HG02588 (cell line): ENCODE data around the gene ENC1.
A peak's percentile ranks its signal among the peaks of the same experiment; 100 is the strongest.

ENCODE experiments used
- ATAC-seq: cut with Tn5 transposase; IDR thresholded peaks from one replicate; pipeline ENCODE4 v1.9.1; 2021; ENCODE audit warnings: mild to moderate bottlenecking, moderate library complexity; ENCODE audit not compliant: unreplicated experiment

The ENC1 gene

DNA sequence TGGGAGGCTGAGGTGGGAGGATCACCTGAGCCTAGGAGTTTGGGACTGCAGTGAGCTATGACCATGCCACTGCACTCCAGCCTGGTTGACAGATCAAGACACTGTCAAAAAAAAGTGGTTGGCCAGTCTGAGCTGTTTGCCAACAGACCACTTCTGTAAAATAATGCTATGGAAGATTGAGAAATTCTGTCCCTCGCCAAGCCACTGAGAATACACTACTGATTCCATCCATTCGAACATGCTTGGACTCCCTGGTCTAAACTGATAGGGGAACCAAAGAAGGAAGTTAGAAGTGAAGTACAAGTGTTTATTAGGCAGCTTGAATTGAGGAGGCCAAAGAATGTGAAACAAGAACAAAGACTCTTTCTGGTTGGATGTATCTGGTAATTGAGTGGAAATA is 27.2 kb downstream of the ENC1 start:
- ATAC-seq: no peak

DNA sequence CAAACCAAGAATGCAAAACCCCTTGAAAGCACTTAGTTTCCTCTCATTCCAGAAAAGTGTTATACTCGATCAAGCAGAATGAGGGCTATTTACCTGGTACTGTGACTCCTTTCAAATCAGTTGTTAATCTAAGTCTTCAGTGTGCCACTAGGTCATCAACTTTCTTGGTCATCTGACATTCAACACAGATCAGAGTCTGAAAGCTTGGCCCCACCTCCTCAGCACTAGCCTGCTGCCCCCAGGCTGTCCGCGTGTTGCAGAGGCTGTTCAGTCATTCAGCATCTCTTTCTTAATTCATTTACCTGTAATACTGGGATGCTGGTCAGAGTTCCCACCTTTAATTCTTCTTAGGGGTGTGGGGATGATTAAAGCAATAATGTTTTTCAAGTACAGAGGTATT is 28.5 kb downstream of the ENC1 start:
- no peak for ATAC-seq

DNA sequence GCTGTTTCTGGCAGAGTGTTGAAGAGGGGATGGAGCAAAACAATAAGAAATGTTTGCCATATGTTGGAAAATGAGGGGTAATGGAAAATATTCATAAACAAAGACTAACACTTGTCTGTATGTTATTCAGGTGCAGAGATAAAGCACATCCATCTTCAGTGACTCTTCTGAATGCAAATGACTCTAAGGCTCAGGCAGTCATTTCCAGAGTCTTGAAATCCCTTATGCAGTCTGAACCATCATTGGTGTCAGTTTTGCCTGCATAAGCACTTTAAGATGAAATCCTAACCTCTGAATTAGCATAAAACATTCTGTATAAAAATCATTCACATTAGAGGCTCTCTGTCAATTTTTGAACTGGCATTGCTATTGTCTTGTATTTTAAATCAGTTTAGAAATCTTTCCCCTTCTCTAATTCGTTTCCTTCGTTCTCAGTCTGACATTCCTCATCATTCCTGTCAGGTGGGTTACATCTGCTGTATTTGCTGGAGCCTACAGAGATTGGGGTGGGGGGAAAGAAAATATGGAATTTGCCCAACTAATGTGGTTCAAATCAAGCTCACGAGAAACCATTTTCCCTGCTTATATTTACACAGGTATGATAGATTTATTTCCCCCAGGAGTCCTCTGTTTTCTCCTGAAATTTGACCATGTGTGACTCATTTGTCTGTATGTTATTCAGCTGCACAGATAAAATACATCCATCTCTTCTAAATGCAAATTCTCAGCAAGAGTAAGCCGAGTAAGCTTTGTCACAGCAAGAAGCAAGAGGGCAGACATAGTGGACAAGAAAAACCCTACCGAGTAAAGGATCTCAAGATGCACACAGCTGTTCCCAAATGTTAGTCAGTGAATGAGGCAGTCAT is 31.6 kb downstream of the ENC1 start:
- no peak for ATAC-seq

DNA sequence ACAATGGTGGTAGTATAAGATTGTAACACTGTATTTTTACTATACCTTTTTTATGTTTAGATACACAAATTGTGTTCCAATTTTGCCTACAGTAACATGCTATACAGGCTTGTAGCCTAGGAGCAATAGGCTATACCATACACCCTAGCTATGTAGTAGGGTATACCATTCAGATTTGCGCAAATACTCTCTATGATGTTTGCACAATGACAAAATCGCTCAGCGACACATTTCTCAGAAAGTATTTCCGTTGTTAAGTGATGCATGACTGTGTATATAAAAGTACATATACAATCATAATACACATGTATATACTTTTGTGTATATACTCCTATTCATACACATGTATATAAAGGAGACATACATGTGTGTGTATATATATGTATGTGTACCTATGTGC is 34.8 kb downstream of the ENC1 start:
- no peak for ATAC-seq

DNA sequence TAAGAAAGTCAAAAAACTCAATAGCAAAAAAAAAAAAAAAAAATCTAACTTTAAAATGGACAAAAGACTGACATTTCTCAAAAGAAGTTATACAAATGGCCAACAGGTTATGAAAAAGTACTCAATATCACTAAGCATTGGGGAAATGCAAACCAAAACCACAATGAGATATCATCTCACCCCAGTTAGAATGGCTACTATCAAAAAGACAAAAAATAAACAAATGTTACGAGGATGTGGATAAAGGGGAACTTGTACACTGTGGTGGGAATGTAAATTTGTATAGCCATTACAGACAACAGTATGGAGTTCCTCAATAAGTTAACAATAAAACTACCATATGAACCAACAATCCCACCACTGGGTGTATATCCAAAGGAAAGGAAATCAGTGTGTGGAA is 37.2 kb downstream of the ENC1 start:
- ATAC-seq: no peak

DNA sequence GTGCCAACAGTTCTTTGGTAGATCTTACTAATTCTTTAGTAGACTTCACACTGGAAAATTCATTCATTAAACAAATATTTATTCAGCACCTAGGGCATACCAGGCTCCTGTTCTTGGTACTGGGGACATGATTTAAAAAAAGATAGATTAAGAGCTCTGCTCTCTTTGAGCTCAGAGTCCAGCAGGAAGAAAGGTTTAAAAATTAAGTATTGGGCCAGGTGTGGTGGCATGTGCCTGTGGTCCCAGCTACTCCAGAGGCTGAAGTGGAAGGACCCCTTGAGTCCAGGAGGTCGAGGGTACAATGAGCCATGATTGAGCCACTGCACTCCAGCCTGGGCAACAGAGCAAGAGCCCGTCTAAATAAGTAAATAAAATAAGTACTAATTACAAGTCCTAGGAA is 41.4 kb downstream of the ENC1 start:
- ATAC-seq: no peak

DNA sequence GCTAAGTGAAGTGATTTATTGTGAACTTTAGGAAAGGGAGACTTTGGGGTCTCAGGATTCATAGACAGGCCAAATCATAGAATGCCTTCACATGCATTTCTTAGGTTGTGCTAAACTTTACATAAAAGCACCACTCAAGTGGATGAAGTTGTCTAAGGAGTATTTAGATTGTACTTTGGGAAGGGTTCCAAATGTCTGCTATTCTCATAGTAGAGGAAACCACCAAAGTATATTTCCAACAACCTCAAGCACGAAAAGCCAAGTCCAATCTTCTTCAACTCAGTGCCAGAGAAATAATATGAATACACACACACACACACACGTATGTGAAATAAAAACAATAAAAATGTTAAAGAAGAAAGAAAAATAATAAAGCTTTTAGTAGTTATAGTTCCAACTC is 41.8 kb downstream of the ENC1 start:
- ATAC-seq: no peak

DNA sequence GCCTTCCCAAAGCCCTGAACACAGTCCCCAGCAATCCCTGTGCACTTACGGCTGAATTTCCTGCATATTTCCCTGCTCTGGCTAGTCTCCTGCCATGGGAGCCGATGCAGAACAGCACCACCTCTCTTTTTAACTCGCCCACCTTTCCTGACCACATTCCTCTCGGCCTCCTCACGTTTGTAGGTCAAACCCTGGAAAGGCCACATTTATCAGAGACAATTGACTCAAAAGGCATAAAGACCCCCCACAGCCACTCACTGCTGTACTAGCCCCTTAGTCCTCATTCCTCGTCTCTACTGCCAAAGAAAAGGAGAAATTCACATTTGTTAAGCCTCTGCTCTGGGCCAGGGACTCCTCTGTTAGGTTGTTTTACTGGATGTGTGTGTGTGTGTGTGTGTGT is 43.6 kb downstream of the ENC1 start:
- no peak for ATAC-seq

DNA sequence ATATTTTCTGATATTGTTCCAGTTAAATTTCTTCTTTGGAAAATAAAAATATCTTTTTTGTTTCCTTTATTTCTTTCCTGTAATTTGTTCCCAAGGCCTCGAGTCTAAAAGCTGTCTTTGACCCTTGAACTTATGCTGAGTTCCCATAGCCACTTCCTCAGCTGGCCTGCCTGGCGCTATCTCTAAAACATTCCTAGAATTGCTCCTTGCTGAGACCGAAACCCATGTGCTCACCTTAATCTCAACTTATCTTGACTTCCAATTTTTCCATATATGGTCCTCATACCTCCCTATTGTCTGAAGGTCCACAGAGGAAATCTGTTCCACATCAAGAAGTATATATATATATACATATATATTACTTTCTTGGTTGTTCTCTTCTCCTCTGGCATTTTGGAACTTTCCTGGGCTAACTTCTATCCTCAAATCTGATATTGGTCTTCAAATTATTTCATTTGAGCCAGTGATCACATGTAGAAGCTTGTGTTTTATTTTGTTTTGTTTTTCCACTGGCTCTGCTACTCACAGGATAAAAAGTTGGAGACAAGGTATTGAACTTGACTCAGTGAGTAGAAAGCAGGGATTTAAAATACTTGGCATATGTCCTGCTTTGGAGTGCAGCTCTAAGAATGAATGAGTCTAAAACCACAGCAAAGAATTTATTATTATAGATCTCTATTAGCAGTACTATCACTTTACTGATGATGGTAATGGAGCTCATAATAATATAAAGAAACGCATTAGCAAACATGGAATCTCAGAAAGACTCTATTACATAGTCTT is 45.2 kb downstream of the ENC1 start:
- no peak for ATAC-seq

DNA sequence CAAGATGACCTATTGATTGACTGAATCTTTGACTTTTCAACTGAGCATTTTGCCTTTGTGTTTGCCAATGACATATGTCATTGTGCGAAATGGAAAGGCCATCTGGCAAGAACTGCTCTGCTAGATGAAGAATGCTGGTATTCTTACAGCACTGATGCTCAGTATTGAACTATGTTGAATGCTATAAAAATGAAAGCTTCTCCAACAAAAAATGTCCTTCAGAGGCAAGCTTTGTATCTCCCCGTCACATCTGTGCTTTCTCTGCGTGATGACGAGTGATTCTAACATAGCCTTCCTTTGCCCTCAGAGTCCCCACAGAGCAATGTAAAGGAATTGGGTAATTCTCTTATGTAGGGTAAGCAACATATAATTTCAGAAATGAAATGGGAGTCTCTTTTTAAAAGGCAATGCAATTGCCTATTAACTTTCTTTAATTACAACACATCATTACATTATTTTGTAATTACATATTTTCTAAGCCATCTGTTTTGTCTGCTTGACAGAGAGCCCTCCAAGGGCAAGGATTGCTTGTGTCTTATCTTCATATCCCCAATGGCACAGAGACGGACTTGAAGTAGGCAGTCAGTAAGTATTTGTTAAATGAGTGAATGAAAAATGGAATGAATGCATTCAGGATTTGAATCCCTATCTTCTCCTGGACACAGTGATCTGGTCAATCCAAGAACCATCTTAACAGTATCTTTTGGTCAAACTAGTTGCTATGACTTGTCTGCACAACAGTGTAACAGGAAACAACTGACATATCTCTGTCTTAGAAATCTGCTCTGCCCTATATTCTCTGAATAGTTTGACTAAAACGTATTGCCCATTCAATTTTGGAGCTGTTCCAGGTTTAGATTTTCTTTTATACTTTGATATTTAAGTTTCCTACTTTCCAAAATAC is 46.1 kb downstream of the ENC1 start:
- no peak for ATAC-seq

DNA sequence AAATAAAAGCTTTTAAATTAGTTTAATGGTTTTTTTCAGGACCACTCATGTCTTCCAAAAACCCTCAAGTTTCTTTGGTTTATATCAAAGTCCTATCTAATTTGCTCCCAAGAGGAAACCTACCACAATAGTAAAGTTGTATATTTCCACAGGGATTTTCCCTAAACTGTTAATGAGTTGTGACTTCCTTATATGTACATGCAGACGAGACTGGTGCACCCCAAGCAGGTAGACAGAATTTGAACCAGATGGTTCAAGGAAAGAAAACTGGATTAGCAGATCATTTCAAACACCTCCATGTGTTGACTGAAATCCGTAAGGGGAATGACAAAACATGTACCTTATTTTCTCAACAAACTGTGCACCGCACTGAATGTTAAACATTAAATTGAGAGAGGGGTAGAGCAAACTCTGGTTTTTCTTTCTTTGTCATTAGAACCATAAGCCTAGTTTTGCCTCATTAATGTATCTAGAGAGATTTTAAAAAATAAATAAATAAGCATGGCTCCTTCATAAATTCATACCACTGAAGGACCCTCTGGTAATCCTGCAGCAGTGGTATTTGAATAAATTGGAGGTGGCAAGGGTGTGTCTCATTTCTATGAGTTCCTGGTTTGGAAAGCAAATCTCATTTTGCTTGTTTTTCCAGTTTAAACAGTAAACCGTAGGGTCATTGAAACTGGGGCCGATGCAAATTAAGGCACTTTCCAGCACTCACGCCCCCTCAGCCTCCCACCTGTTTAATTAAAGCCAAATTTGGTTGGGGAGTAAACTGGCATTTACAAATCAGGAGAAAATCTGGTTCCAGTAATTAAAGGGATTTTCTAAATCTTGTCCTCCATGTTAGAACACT is 51.1 kb downstream of the ENC1 start:
- no peak for ATAC-seq

DNA sequence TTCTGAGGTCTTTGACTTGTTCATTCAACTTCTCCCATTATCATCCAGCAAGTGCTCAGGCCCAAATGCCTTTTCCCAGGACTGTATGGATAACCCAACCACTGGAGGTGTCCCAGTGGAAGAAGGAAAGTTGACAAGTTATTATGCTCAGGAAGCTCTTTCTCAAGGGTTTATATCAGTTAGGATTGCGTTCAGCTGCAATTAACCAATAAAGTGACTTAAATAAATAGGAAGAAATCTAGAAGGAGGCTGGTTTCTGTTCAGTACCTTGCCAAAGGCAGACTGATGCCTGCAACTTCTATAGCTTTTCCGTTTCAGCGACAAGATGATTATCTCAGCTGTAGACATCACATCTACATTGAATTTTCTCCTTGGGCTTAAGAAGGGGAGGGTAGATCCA is 52.1 kb downstream of the ENC1 start:
- ATAC-seq: no peak

DNA sequence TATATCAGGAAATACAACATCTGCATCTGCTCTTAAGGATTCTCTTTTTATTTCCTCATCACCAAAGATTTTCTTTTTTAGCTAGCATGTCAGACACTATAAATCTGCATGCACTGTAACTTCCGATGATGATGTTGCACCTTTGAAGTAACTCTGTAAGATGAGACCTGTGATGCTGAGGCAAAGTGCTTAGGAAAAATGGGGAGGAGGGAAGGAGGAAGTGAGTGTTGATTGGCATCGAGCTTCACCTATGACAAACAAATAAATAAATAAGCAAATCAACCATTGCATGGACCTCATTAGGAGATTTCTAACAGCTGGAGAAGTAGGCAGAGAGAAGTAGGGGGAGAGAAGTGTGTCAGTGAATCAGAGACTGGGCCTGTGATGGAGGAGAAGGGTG is 52.6 kb downstream of the ENC1 start:
- ATAC-seq: no peak

DNA sequence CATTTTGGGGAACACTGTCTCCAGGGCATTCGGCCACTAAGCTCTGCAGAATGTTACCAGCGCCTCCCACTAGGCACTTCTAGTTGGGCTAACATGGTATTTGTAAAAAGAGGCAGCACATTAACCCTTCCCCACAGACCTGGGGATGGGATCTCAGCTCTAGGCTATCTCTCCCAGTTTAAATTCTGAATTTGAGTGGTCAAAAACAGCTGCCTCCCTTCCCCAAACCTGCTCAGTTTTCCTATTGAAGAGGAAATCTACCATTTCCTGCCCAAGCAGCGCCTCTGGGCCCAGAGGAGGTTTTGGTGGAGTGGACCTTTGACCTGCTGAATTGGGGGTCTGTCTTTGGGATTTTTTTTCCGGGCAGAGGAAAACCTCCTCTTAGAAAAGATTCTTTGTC is 53.2 kb downstream of the ENC1 start:
- no peak for ATAC-seq

DNA sequence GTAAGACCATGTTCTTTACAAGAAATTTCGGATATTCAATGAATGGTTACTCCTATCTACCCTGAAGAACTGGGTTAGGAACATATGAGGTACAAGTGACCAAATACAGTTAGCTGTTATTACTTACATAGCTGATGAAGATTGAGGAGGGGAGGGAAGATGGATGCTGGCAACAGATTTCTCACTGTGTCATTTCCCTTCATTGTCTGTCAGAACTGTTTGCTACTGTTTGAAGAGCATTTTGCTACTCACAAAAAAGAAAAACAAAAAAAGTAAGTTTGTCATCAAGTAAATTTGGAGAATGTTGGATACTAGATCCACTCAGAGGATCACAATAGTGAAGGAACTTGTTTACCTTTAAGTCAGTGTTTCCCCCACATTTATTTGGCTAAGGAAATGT is 53.7 kb downstream of the ENC1 start:
- ATAC-seq: no peak

DNA sequence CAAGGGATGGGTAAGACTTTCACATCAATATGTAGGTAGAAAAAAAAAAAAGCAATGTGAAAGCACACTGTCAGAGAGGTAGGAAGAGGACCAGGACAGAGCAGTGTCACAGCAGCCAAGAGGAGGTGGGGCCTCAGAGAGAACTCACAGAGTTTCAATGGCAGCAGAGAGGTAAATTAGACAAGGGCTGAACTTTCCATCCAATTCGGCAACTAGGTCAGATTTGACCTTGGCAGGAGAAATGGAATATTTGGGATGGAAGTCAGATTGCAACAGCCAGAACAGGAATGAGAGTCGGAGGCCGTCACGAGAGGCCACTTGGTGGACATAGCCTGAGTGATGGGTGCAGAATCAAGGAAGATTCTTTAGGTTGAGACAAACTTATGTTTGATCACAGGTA is 57.7 kb downstream of the ENC1 start:
- no peak for ATAC-seq

DNA sequence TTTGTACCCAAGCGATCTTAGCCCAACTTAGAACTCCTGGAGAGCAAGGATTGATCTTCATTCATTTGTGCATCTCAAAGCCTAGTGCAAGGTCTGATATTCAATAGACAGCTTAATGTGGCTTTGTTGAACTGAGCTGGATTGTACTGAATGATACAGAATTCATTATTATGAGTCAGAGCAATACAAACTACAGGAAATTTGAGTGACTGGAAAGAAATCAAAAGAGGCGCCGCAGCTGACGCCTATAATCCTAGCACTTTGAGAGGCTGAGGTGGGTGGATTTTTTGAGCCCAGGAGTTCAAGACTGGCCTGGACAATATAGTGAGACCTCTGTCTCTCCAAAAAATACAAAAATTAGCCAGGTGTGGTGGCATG is 58.6 kb downstream of the ENC1 start:
- no peak for ATAC-seq

DNA sequence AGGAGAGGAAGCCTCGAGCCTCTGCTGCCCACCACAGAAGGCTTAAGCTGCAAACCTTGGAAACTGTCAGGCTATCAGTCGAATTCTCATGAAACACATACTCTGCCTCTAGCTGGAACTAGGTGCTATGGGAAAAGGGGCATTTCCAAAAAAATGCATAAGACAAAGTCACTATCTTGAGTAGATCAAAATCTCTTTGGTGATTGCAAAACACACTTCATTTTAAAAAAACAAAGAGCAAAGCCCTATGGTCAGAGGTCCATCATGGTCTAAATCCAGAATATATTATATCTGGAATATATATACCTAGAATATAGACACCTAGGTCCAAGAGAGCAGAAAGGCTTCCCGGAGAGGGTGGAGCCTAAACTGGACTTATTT is 59.8 kb downstream of the ENC1 start:
- no peak for ATAC-seq

DNA sequence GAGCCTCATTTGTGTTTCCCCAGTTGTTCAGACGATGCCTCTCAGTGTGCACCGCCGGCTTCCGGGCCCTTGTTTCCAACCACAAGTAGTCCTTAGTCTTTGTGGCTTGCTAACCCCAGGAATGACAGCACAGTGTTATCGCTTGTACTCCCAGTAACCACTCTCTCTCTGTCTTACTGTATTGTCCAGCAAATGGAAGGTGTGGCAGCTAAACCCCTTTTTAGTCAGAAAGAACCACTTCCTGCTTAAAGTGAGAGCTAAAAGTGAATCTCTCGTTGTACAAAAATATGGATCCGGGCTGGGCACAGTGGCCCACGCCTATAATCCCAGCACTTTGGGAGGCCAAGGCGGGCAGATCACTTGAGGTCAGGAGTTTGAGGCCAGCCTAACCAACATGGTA is 61.3 kb downstream of the ENC1 start:
- ATAC-seq: peak; percentile 66

DNA sequence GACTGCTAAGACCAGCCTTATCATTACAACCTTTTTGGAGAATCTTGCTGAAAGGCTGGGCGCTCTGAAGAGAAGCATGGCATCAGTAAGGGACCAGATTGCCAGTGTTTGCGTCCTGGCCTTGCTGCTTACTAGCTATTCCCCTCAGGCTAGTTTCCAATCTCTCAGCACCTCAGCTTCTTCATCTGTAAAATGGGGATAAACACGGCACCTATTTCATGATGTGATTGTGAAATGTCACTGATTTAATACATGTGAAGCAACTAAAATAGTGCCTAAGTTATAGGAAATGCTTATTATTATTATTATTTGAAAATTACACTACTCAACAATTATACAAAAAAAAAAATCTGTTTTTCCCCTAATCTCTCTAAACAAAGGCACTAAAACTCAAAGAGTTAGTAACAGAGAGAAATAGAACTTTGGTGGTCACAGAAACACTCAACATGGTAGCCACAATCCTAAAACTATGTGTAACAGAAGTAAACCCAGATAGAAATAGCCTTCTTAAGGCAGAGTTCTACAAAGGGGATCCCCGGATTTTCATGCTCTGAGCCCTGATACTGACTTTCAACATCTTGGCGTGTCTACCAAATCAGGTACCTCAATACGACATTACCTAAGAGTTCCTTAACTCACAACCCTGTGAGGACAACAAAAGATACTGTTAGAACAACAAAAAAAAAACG is 62.0 kb downstream of the ENC1 start:
- peak; percentile 51 for ATAC-seq
